Pons (tissue), 1 donor: ENCODE measurements around the gene SIGLEC15.

Source experiments
- DNase-seq: peaks from one replicate; pipeline ENCODE4 v3.0.0-alpha.2; 2016; ENCODE audit warnings: low spot score

SIGLEC15 gene

GRCh38 chr18:45879681-45880655 is 54.5 kb downstream of the SIGLEC15 start:
- peak; percentile 48 for DNase-seq

DNA sequence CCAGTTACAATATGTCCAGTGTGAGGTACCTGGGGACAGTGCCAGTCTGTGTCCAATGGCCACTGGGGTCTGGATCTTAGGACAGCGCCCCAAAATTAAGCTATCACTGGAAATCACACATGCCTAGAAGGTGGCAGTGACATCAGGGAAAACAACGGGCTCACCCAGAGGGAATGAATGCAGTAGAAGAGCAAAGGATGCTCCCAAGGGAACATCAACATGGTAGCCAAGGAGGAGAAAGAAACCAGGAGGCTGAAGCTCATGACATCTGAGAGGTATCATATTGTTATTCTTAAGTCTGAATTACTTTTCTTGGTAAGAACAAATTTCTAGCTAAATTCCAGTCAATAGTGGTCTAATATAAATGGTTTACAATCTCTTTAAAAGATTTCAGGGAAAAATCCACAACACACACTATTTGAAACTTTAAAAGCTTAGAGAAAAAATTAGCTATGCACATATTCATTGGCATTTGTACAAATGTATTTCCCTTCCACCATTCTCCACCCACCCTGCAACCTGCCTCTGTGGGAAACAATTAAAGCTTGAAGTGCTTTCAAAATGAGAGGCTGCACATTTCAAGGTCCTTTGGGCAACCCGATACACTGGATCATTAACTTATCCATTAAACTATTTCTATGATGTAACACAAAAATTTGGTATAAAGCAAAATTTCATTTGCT is 55.5 kb downstream of the SIGLEC15 start:
- DNase-seq, result no peak

GRCh38 chr18:45887585-45887984 is 62.1 kb downstream of the SIGLEC15 start:
- DNase-seq, result no peak

DNA sequence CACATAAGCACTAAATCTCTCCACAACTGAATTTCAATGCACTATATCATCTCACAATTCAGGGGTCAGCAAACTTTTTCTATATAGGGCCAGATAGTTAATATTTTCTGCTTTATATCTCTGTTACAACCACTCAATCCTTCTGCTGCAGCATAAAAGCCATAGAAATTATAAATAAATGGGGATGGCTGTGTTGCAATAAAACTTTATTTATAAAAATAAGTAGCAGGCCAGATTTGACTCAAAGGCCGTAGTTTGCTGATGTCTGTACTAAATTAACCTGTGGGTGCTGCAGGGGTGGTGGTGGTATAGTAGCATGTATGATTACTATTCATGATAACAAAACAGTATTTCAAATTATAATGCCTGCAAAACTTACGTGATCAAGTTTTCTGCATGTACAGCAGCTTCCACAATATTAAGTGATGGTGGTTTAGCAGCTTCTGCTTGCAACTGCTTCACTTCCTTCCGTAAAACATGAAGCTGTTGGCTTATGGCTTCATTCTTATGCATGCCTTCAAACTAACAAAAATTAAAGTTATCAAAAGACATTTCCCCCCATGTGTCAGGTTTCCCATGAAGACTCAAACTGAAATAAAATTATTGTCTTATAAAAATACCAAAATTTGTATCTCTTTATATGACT is 64.1 kb downstream of the SIGLEC15 start:
- no peak for DNase-seq

GRCh38 chr18:45890606-45891005 is 65.1 kb downstream of the SIGLEC15 start:
- no peak for DNase-seq

DNA sequence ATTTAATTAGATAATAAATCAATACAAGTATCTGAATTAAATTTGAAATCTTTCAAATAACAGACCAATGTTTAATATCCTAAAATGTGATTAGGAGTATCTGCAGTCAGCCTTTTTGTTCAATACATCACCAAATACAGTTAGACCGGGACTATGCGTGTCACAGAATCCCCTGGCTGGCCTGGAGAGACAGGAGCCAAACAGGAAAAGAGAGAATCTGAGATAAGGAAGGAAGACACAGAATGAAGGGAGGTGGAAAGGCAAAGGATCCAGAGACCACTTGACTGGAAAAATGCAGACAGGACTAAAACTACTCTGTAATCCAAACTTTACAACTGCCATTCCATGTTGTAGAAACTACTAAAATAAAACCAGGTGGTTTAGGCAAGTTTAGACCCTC is 66.3 kb downstream of the SIGLEC15 start:
- DNase-seq, result no peak
